Muscle of leg (tissue), 11 donors: ENCODE data around the gene NUP133. TPM values are rescaled to one million over a fixed set of nuclear protein-coding genes. Genes with fewer than 3 reads are reported as not detected.
A peak's percentile ranks its signal among the peaks of the same experiment; 100 is the strongest.
"Not testable (repeated sequence)": the region's sequence is repeated elsewhere in the genome, so short reads cannot be mapped to it uniquely, and the experiment has no call there.

ENCODE experiments used
- DNase-seq: peaks from one replicate; pipeline ENCODE4 v3.0.0; 2013
- H3K27ac ChIP-seq: one replicate; pipeline ENCODE4 v1.5.1; 2013; ENCODE audit warnings: mild to moderate bottlenecking, low read length, control low read depth
- H3K27me3 ChIP-seq: one replicate; pipeline ENCODE4 v1.6.1; 2013; ENCODE audit warnings: low read length; ENCODE audit not compliant: control insufficient read depth, insufficient read depth
- H3K36me3 ChIP-seq: one replicate; pipeline ENCODE4 v1.6.1; 2013; ENCODE audit warnings: low read length; ENCODE audit not compliant: control insufficient read depth, insufficient read depth
- H3K4me1 ChIP-seq: one replicate; pipeline ENCODE4 v1.6.1; 2013; ENCODE audit warnings: low read length; ENCODE audit not compliant: control insufficient read depth, insufficient read depth
- H3K4me3 ChIP-seq: one replicate; pipeline ENCODE4 v1.5.1; 2013; ENCODE audit warnings: low read length, control low read depth
- H3K9me3 ChIP-seq: replicated peaks from 2 replicates; pipeline ENCODE4 v1.6.1; 2013; ENCODE audit warnings: low read depth, low read length; ENCODE audit not compliant: control insufficient read depth
- WGBS: methylation state at CpG from one replicate; pipeline ENCODE4 v1.1.5; 2013; ENCODE audit warnings: missing lambda C conversion rate; ENCODE audit not compliant: insufficient coverage; 5-methylcytosine and 5-hydroxymethylcytosine counted together
- polyA plus RNA-seq, 8 donors: library from polyadenylated mRNA; unstranded; fragments of 120-200 nt; gene quantifications; one replicate each; pipeline versions ENCODE4 v1.2.1 to v1.2.3, GENCODE V29; 2013; ENCODE audit warnings: inconsistent platforms in 1 of 8, low replicate concordance in 1 of 8; ENCODE audit not compliant: insufficient read length in 8 of 8, insufficient read depth in 1 of 8
- total RNA-seq: library from RNA; stranded (reverse); fragments of 120-200 nt; gene quantifications from one replicate; pipeline ENCODE4 v1.2.4, GENCODE V29; 2013

Gene NUP133
- total and polyA plus RNA-seq, 9 donors = 22.9 to 33.3 (median 28.2) TPM

GRCh38 chr1:229479660-229480399, 28.3 kb downstream of the NUP133 start:
- H3K4me3 ChIP-seq = no peak overlapping the region
- DNase-seq = peak; percentile 20
- H3K36me3 ChIP-seq = peaks cover 63% of the 10 kb centered on the region
- H3K9me3 ChIP-seq = no peaks in the 10 kb centered on the region
- no peaks in the 10 kb centered on the region for H3K4me1 ChIP-seq
- no peak overlapping the region for H3K27ac ChIP-seq
- WGBS = 91% methylated on average over 6 of the region's 10 CpGs
- no peaks in the 10 kb centered on the region for H3K27me3 ChIP-seq

- peaks cover 67% of the 10 kb centered on the region for H3K36me3 ChIP-seq
These were observed 29.3 kb downstream of the NUP133 start for GRCh38 chr1:229478852-229479251.

GRCh38 chr1:229475859-229476258, 32.3 kb downstream of the NUP133 start:
- not testable (repeated sequence) for H3K27me3 ChIP-seq, H3K4me1 ChIP-seq, H3K9me3 ChIP-seq, H3K4me3 ChIP-seq, H3K27ac ChIP-seq, DNase-seq
- peaks cover 62% of the 10 kb centered on the region for H3K36me3 ChIP-seq
- WGBS = 96% methylated on average over 4 of the region's 13 CpGs

More at GRCh38 chr1:229478852-229479251, 29.3 kb downstream of the NUP133 start:
- Histone ChIP-seq H3K27ac (no peak overlapping the region), H3K4me3 (no peak overlapping the region), H3K27me3 (no peaks in the 10 kb centered on the region), H3K9me3 (no peaks in the 10 kb centered on the region), H3K4me1 (no peaks in the 10 kb centered on the region)
- no peak for DNase-seq
- no CpG with 5 or more reads among the region's 1 CpG for whole genome bisulfite sequencing

- WGBS = 100% methylated on average over 1 of the region's 2 CpGs
These were observed 33.6 kb downstream of the NUP133 start for GRCh38 chr1:229474509-229474908.

GRCh38 chr1:229471175-229471574, 37.0 kb downstream of the NUP133 start:
- no peak for DNase-seq
- Histone ChIP-seq H3K27me3 (no peaks in the 10 kb centered on the region), H3K4me3 (no peak overlapping the region), H3K9me3 (no peaks in the 10 kb centered on the region), H3K27ac (no peak overlapping the region), H3K36me3 (peaks cover 60% of the 10 kb centered on the region), H3K4me1 (no peaks in the 10 kb centered on the region)
- 100% methylated on average over 1 of the region's 3 CpGs for WGBS

More at GRCh38 chr1:229474509-229474908, 33.6 kb downstream of the NUP133 start:
- Histone ChIP-seq H3K9me3 (no peaks in the 10 kb centered on the region), H3K4me1 (no peaks in the 10 kb centered on the region), H3K36me3 (peaks cover 63% of the 10 kb centered on the region), H3K27me3 (no peaks in the 10 kb centered on the region), H3K4me3 (no peak overlapping the region), H3K27ac (no peak overlapping the region)
- no peak for DNase-seq

GRCh38 chr1:229470406-229471043, 37.6 kb downstream of the NUP133 start:
- H3K36me3 ChIP-seq = peaks cover 61% of the 10 kb centered on the region
- no peak overlapping the region for H3K4me3 ChIP-seq
- 91% methylated on average over 6 of the region's 8 CpGs for WGBS
- H3K4me1 ChIP-seq = no peaks in the 10 kb centered on the region
- no peaks in the 10 kb centered on the region for H3K27me3 ChIP-seq
- DNase-seq = no peak
- no peaks in the 10 kb centered on the region for H3K9me3 ChIP-seq
- H3K27ac ChIP-seq = no peak overlapping the region

GRCh38 chr1:229466887-229467286, 41.3 kb downstream of the NUP133 start:
- whole genome bisulfite sequencing = no CpG with 5 or more reads among the region's 1 CpG
- no peak for DNase-seq
- H3K36me3 ChIP-seq = peaks cover 54% of the 10 kb centered on the region

GRCh38 chr1:229464672-229465071, 43.5 kb downstream of the NUP133 start:
- Histone ChIP-seq H3K27me3 (no peaks in the 10 kb centered on the region), H3K9me3 (no peaks in the 10 kb centered on the region), H3K27ac (no peak overlapping the region), H3K4me1 (no peaks in the 10 kb centered on the region), H3K4me3 (no peak overlapping the region), H3K36me3 (peaks cover 55% of the 10 kb centered on the region)
- WGBS = 100% methylated on average over 6 of the region's 8 CpGs
- DNase-seq = no peak

More at GRCh38 chr1:229466887-229467286, 41.3 kb downstream of the NUP133 start:
- no peak overlapping the region for H3K4me3 ChIP-seq
- H3K27ac ChIP-seq = no peak overlapping the region
- no peaks in the 10 kb centered on the region for H3K9me3 ChIP-seq
- no peaks in the 10 kb centered on the region for H3K27me3 ChIP-seq
- no peaks in the 10 kb centered on the region for H3K4me1 ChIP-seq

- Histone ChIP-seq H3K27ac (no peak overlapping the region), H3K4me1 (no peaks in the 10 kb centered on the region), H3K27me3 (no peaks in the 10 kb centered on the region), H3K4me3 (no peak overlapping the region), H3K9me3 (no peaks in the 10 kb centered on the region), H3K36me3 (peaks cover 43% of the 10 kb centered on the region)
- 100% methylated on average over 1 of the region's 7 CpGs for WGBS
- no peak for DNase-seq
These were observed 47.0 kb downstream of the NUP133 start for GRCh38 chr1:229461032-229461668.

- Histone ChIP-seq H3K9me3 (no peaks in the 10 kb centered on the region), H3K27ac (no peak overlapping the region), H3K4me3 (no peak overlapping the region), H3K27me3 (no peaks in the 10 kb centered on the region), H3K36me3 (peaks cover 43% of the 10 kb centered on the region), H3K4me1 (no peaks in the 10 kb centered on the region)
- DNase-seq = no peak
- WGBS = 89% methylated on average over 1 of the region's 3 CpGs
These were observed 48.3 kb downstream of the NUP133 start for GRCh38 chr1:229459815-229460214.
